ENCODE results near the gene CHRM4.

- TF ChIP-seq CTCF (conservative IDR thresholded peaks at IDR 0.05; ENCODE audit: low read length) (no peak), EZH2phosphoT487 (IDR thresholded peaks at IDR 0.05; ENCODE audit: borderline replicate concordance) (no peak)
These were observed 42.8 kb downstream of the CHRM4 start for GRCh38 chr11:46348566-46349401.
